ENCODE results near the gene DNAJC4. TPM values are rescaled to one million over a fixed set of nuclear protein-coding genes. Genes with fewer than 3 reads are reported as not detected.
A peak's percentile ranks its signal among the peaks of the same experiment; 100 is the strongest.

The DNAJC4 gene
- total RNA-seq, 2 donors from 2014 or later, result 55.8 to 63.8 TPM

GRCh38 chr11:64204080-64204440, 26.3 kb upstream of the DNAJC4 start:
- Histone ChIP-seq H3K4me3 (no peak overlapping the region), H3K36me3 (peaks cover 5 to 17% of the 10 kb centered on the region in 2 donors), H3K27ac (peak overlapping the region in 1 of 2 donors; percentile 16), H3K27me3 (replicated peaks; ENCODE audit: insufficient read depth) (no peaks in the 10 kb centered on the region), H3K9me3 (no peaks in the 10 kb centered on the region), H3K4me1 (replicated peaks) (no peaks in the 10 kb centered on the region)
- TF ChIP-seq POLR2AphosphoS5 (IDR thresholded peaks at IDR 0.05) (no peak), POLR2A (IDR thresholded peaks at IDR 0.05) (no peak)
- TF ChIP-seq, protein P1, sequence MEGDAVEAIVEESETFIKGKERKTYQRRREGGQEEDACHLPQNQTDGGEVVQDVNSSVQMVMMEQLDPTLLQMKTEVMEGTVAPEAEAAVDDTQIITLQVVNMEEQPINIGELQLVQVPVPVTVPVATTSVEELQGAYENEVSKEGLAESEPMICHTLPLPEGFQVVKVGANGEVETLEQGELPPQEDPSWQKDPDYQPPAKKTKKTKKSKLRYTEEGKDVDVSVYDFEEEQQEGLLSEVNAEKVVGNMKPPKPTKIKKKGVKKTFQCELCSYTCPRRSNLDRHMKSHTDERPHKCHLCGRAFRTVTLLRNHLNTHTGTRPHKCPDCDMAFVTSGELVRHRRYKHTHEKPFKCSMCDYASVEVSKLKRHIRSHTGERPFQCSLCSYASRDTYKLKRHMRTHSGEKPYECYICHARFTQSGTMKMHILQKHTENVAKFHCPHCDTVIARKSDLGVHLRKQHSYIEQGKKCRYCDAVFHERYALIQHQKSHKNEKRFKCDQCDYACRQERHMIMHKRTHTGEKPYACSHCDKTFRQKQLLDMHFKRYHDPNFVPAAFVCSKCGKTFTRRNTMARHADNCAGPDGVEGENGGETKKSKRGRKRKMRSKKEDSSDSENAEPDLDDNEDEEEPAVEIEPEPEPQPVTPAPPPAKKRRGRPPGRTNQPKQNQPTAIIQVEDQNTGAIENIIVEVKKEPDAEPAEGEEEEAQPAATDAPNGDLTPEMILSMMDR (IDR thresholded peaks at IDR 0.05), result no peak
- no peak for DNase-seq (ENCODE audit: low spot score)
- WGBS, result 49% methylated on average over 16 of the region's 16 CpGs
- intact Hi-C loops (cut with DNase I), result no loop called here

- Histone ChIP-seq H3K9me3 (no peaks in the 10 kb centered on the region), H3K27ac (peak overlapping the region in 1 of 2 donors; percentile 16), H3K36me3 (peaks cover 5 to 17% of the 10 kb centered on the region in 2 donors), H3K4me3 (no peak overlapping the region), H3K27me3 (replicated peaks; ENCODE audit: insufficient read depth) (no peaks in the 10 kb centered on the region), H3K4me1 (replicated peaks) (no peaks in the 10 kb centered on the region)
- intact Hi-C loops (cut with DNase I), result no loop called here
- DNase-seq (ENCODE audit: low spot score), result peak; percentile 94
- TF ChIP-seq, protein P1 (IDR thresholded peaks at IDR 0.05), result peak; percentile 24 to 90 (median 76)
- TF ChIP-seq POLR2AphosphoS5 (IDR thresholded peaks at IDR 0.05), result peak; percentile 90
- no peak for TF ChIP-seq POLR2A (IDR thresholded peaks at IDR 0.05)
- 16% methylated on average over 7 of the region's 7 CpGs for whole genome bisulfite sequencing
These were observed 25.8 kb upstream of the DNAJC4 start for GRCh38 chr11:64204464-64204989.

DNA sequence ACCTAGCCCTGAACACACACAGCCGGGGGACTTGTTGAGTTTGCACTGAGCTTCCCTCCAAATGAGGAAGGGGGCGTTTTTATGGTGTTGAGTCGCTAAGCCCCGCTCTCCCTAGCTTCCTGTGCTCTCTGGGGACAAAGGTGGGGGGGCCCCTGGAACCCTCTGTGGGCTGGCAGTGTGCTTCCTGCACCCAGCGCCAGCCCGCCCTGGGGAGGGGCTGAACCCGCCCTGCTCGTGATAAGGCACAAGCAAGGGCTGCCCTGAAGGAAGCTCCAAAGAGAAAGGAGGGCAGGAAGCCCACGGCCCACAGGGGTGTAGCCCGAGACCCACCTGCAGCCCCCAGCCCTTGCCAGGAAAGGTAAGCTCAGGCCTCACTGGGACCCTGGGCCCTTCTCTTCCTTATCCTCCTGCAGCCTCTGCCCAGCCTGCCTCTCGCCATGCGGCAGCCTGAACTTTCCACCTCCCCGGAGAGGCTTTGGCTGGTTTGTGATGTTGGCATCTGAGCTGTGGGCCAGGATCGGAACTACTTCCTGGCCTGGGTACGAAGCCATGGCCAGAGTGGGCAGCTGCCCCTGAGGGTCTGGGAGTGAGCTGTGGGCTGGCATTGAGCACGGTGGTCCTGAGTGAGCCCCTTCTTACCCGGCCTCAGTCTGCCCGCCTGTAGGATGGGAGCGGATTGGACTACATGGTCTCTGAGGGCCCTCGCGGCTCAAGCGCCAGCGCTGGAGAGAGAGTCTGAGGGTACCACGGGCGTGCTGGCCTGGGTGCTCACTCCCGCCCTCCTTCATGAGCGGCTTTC, 23.7 kb upstream of the DNAJC4 start, which contains the start of gene FERMT3:
Gene FERMT3 (plus strand): TSS at position 265 of the 799 bp plus-strand sequence. CDS start 644 bp downstream, outside the sequence.
- H3K4me3 ChIP-seq, result peak within 1 kb of the TSS; percentile 10 to 19
- WGBS, result 80% methylated on average over 27 of the region's 27 CpGs
- peak within 1 kb of the TSS; percentile 24 to 43 for H3K27ac ChIP-seq
- no peaks in the 10 kb centered on the region for H3K4me1 ChIP-seq (replicated peaks)
- intact Hi-C loops (cut with DNase I), result loop anchor here (5.0 kb wide), 1 partner anchor 96 kb away; the partner anchor contains the start of gene CATSPERZ
- H3K36me3 ChIP-seq, result peaks cover 5 to 8% of the 10 kb centered on the region in 2 donors
- H3K27me3 ChIP-seq (replicated peaks; ENCODE audit: insufficient read depth), result no peaks in the 10 kb centered on the region
- TF ChIP-seq, protein P1 (IDR thresholded peaks at IDR 0.05), result no peak
- no peak for TF ChIP-seq POLR2A (IDR thresholded peaks at IDR 0.05)
- no peak for TF ChIP-seq POLR2AphosphoS5 (IDR thresholded peaks at IDR 0.05)
- DNase-seq (ENCODE audit: low spot score), result no peak
- H3K9me3 ChIP-seq, result no peaks in the 10 kb centered on the region

- Histone ChIP-seq H3K4me1 (replicated peaks) (no peaks in the 10 kb centered on the region), H3K9me3 (no peaks in the 10 kb centered on the region), H3K27ac (peak overlapping the region; percentile 43 to 61), H3K4me3 (peak overlapping the region; percentile 10 to 19), H3K27me3 (replicated peaks; ENCODE audit: insufficient read depth) (no peaks in the 10 kb centered on the region), H3K36me3 (peaks cover 5 to 8% of the 10 kb centered on the region in 2 donors)
- intact Hi-C loops (cut with DNase I), result loop anchor here (5.0 kb wide), 1 partner anchor 95 kb away; the partner anchor contains the start of gene CATSPERZ
- TF ChIP-seq POLR2A (IDR thresholded peaks at IDR 0.05), result no peak
- TF ChIP-seq POLR2AphosphoS5 (IDR thresholded peaks at IDR 0.05), result no peak
- TF ChIP-seq, protein P1 (IDR thresholded peaks at IDR 0.05), result no peak
- no peak for DNase-seq (ENCODE audit: low spot score)
- 75% methylated on average over 28 of the region's 30 CpGs for WGBS
These were observed 22.9 kb upstream of the DNAJC4 start for GRCh38 chr11:64207256-64208085.

All from prostate gland (tissue), 2 donors.